Skeletal muscle tissue (tissue), 4 donors: ENCODE data around the gene PLSCR4. TPM values are rescaled to one million over a fixed set of nuclear protein-coding genes. Genes with fewer than 3 reads are reported as not detected.
A peak's percentile ranks its signal among the peaks of the same experiment; 100 is the strongest.

Experiments used
- H3K27ac ChIP-seq: one replicate; pipeline ENCODE4 v1.7.0; 2013; ENCODE audit warnings: mild to moderate bottlenecking, low read depth, low read length, inconsistent platforms
- H3K27me3 ChIP-seq, 3 donors: one replicate each; pipeline ENCODE4 v1.7.0; 2013; ENCODE audit warnings: low read length in 3 of 3; ENCODE audit not compliant: control insufficient read depth in 3 of 3, insufficient read depth in 3 of 3
- H3K36me3 ChIP-seq, 3 donors: one replicate each; pipeline ENCODE4 v1.7.0; 2013; ENCODE audit warnings: low read length in 3 of 3; ENCODE audit not compliant: control insufficient read depth in 3 of 3, insufficient read depth in 3 of 3
- H3K4me1 ChIP-seq, 3 donors: one replicate each; pipeline ENCODE4 v1.7.0; 2013; ENCODE audit warnings: low read length in 3 of 3, mild to moderate bottlenecking in 3 of 3; ENCODE audit not compliant: control insufficient read depth in 3 of 3, insufficient read depth in 3 of 3
- H3K4me3 ChIP-seq, 3 donors: one replicate each; pipeline ENCODE4 v1.7.0; 2013; ENCODE audit warnings: low read length in 3 of 3
- H3K9ac ChIP-seq, 3 donors: one replicate each; pipeline ENCODE4 v1.7.0; 2013; ENCODE audit warnings: low read length in 3 of 3, mild to moderate bottlenecking in 3 of 3, moderate library complexity in 2 of 3, low read depth in 1 of 3
- H3K9me3 ChIP-seq, 3 donors: one replicate each; pipeline ENCODE4 v1.7.0; 2013; ENCODE audit warnings: low read length in 3 of 3; ENCODE audit not compliant: control insufficient read depth in 3 of 3
- total RNA-seq: library from RNA; depleted of rRNA; stranded (reverse); fragments of >200 nt; gene quantifications from one replicate; pipeline ENCODE4 v1.2.3, GENCODE V29; 2014
- donor health status: Osteomylitis.

Gene PLSCR4
- total RNA-seq, 1 donor from 2014 or later = 21.9 TPM

DNA sequence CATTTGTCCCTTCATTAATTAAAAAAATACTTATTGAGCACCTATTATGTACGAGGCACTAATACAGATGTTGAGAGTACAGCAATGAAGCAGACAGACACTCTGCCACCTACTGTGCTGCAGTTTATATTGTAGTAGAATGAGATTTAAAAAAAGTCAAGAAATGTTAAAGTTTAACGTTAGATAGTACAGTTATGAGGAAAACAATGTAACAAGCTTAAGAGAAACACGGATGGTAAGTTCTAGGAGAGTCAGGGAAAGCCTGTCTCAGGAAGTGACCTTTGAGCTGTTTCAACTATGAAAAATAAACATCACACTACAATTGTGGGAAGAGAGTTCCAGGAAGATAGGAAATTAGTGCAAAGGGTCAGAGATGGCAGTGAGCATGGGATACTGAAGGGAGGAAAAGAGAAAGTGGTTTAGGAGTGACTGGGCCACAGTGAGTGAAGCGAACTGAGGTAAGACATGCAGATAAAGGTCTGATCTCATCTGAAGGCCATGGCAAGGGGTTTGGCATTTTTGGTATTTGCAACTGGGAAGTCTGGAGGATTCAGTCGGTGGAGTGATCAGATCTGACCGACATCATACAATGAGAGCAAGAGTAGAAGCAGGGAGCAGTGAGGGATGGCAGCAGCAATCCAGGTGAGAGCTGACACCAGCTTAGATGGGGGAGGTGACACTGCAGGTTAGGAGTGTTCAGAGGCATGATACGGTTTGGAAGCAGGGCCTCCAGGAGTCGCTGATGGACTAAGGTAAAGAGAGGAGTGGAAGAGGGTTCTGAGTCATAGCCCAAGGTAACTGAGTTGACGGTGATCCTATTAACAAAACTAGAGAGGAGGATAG, 28.5 kb downstream of the PLSCR4 start:
- H3K27ac ChIP-seq = peak overlapping the region; percentile 21
- H3K4me1 ChIP-seq = peaks cover 0 to 4% (median 2%) of the 10 kb centered on the region in 3 donors
- no peaks in the 10 kb centered on the region for H3K36me3 ChIP-seq
- H3K27me3 ChIP-seq = no peaks in the 10 kb centered on the region
- H3K4me3 ChIP-seq = no peak overlapping the region
- H3K9me3 ChIP-seq = no peaks in the 10 kb centered on the region
- no peak overlapping the region for H3K9ac ChIP-seq

- H3K36me3 ChIP-seq = no peaks in the 10 kb centered on the region
- H3K27ac ChIP-seq = no peak overlapping the region
- peaks cover 0 to 4% (median 2%) of the 10 kb centered on the region in 3 donors for H3K4me1 ChIP-seq
- H3K9ac ChIP-seq = no peak overlapping the region
- no peaks in the 10 kb centered on the region for H3K27me3 ChIP-seq
- H3K9me3 ChIP-seq = no peaks in the 10 kb centered on the region
- no peak overlapping the region for H3K4me3 ChIP-seq
These were observed 29.6 kb downstream of the PLSCR4 start for GRCh38 chr3:146221276-146221675.

GRCh38 chr3:146218880-146219866, 31.7 kb downstream of the PLSCR4 start:
- no peaks in the 10 kb centered on the region for H3K27me3 ChIP-seq
- H3K4me1 ChIP-seq = peaks cover 0 to 4% (median 2%) of the 10 kb centered on the region in 3 donors
- H3K4me3 ChIP-seq = no peak overlapping the region
- no peaks in the 10 kb centered on the region for H3K36me3 ChIP-seq
- H3K9me3 ChIP-seq = no peaks in the 10 kb centered on the region
- no peak overlapping the region for H3K27ac ChIP-seq
- H3K9ac ChIP-seq = no peak overlapping the region

DNA sequence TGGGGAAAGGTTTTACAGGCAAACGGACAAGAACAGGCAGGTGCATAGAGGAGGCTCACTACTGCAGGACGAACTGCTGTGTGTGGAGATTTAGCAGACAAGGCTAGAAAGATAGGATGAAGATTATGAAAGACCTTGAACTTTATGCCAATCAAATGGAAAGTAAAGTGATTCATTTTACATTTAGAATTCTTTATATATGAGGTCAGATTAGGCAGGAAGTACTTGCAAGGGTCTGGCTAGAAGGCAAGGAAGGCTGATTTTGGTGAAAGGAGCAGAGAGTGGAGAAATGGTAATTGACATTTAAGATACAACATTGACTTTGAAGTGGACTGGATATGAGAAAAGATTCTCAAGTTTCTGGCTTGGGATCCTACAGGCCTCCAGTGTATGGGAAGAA, 33.6 kb downstream of the PLSCR4 start:
- H3K36me3 ChIP-seq = no peaks in the 10 kb centered on the region
- no peaks in the 10 kb centered on the region for H3K4me1 ChIP-seq
- no peak overlapping the region for H3K4me3 ChIP-seq
- H3K9me3 ChIP-seq = no peaks in the 10 kb centered on the region
- no peaks in the 10 kb centered on the region for H3K27me3 ChIP-seq
- no peak overlapping the region for H3K9ac ChIP-seq
- no peak overlapping the region for H3K27ac ChIP-seq

DNA sequence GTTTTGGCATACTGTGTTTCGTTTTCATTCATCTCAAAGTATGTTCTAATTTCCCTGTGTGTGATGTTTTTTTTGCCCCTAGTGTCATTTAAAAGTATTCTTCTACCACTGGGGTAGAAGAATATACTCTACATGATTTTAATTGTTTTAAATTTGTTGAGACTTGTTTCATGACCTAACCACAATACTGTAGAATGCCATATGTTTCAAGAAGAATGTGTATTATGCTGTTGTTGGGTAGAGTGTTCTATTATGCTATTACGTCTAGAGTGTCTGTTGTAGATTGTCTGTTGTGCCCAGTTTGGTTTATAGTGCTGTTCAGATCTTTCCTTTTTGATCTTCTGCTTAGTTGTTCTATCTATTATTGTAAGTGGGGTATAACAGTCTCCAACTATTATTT, 36.4 kb downstream of the PLSCR4 start:
- Histone ChIP-seq H3K27me3 (no peaks in the 10 kb centered on the region), H3K4me1 (no peaks in the 10 kb centered on the region), H3K9me3 (no peaks in the 10 kb centered on the region), H3K27ac (no peak overlapping the region), H3K9ac (no peak overlapping the region), H3K4me3 (no peak overlapping the region), H3K36me3 (no peaks in the 10 kb centered on the region)

GRCh38 chr3:146209371-146209770, 41.5 kb downstream of the PLSCR4 start:
- no peaks in the 10 kb centered on the region for H3K9me3 ChIP-seq
- H3K9ac ChIP-seq = no peak overlapping the region
- no peaks in the 10 kb centered on the region for H3K27me3 ChIP-seq
- peaks cover 0 to 5% (median 0%) of the 10 kb centered on the region in 3 donors for H3K36me3 ChIP-seq
- no peak overlapping the region for H3K4me3 ChIP-seq
- no peaks in the 10 kb centered on the region for H3K4me1 ChIP-seq
- H3K27ac ChIP-seq = no peak overlapping the region

DNA sequence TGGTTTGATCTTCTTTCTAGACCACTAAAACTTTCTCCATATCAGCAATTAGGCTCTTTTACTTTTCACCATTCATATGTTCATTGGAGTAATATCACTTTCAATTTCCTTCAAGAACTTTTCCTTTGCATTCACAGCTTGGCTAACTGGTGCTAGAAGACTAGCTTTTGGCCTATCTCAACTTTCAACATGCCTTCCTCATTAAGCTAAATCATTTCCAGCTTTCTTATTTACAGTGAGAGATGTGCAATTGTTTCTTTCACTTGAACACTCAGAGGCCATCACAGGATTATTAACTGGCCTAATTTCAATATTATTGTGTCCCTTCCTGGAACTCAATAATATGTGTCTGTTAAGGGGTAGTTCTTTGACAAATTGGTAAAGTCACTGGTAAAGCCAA, 47.1 kb downstream of the PLSCR4 start:
- H3K27me3 ChIP-seq = no peaks in the 10 kb centered on the region
- peaks cover 0 to 5% (median 0%) of the 10 kb centered on the region in 3 donors for H3K36me3 ChIP-seq
- H3K9ac ChIP-seq = no peak overlapping the region
- no peak overlapping the region for H3K27ac ChIP-seq
- H3K4me1 ChIP-seq = peaks cover 3% of the 10 kb centered on the region in 3 donors
- no peaks in the 10 kb centered on the region for H3K9me3 ChIP-seq
- no peak overlapping the region for H3K4me3 ChIP-seq

DNA sequence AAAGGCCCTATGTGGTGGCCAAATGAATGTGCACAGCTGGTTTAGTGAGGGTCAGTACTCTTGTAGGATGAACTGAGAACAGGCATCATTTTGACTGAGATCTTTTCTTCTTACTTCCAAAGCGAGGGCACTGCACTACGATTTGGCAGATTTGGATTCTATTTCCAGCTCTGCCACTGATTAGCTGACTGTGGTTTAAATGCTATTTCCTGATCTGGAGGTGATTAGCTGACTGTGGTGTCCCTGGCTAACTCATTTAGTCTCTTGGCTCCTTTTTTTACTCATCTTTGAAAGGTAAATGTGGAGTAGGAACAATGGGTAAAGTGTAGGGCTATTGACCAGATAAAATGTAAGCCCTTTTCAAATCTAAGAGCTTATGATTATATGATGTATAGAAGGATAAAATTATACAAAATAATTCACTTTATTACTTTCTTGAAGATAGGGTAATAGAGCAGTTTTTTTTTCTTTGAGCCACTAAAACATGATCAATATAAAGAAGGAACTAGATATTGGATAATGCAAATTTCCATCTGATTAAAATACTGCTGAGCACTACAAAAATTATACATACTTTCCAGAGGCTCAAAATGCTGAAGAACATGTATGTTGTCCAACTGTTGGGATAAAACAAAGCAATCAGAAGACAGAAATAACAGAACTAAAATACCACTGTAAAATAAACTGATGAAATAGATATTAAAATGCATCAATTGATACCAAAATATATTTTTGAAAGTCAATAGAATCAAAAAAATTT, 50.3 kb downstream of the PLSCR4 start:
- Histone ChIP-seq H3K4me3 (no peak overlapping the region), H3K36me3 (no peaks in the 10 kb centered on the region), H3K27ac (no peak overlapping the region), H3K4me1 (peaks cover 6 to 14% (median 10%) of the 10 kb centered on the region in 3 donors), H3K9me3 (no peaks in the 10 kb centered on the region), H3K27me3 (no peaks in the 10 kb centered on the region), H3K9ac (no peak overlapping the region)

- peak overlapping the region; percentile 53 for H3K27ac ChIP-seq
- H3K27me3 ChIP-seq = no peaks in the 10 kb centered on the region
- H3K9me3 ChIP-seq = no peaks in the 10 kb centered on the region
These were observed 51.1 kb downstream of the PLSCR4 start for GRCh38 chr3:146199762-146200161.

More at GRCh38 chr3:146199762-146200161, 51.1 kb downstream of the PLSCR4 start:
- no peaks in the 10 kb centered on the region for H3K36me3 ChIP-seq
- H3K9ac ChIP-seq = no peak overlapping the region
- peaks cover 6 to 21% (median 11%) of the 10 kb centered on the region in 3 donors for H3K4me1 ChIP-seq
- peak overlapping the region in 1 of 3 donors; percentile 28 for H3K4me3 ChIP-seq
